Measurements from ENCODE around the gene PRR35.

PRR35 gene

DNA sequence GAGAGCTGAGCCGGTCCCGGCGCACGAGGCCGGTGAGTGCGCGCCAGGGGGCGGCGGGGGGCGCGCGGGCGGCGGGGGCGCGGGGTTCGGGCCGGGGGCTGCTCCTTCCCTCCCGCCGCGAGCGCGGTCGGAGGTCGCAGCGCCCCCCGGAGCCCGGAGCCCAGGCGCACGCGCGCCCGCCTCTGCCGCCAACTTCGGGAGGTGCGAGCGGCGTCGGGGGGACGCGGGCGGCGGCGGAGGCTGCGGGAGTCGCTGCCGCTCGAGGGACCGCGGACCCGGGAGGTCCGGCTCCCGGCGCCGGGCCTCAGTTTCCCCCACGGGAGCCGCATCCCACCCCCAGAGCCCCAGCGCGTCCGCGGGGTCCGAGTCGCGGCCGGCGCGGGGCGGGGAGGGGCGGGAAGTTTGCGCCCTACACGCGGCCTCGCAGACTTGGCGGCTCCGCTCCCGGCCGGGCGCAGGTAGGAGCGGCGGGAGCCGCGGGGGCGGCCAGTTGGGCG lies at the start of gene PRR35:
Gene PRR35, plus strand, starts transcription at position 191 of the 497 bp plus-strand sequence. CDS start 2,901 bp downstream, outside the sequence.
- no peak for TF ChIP-seq Cebpa-rat (IDR thresholded peaks at IDR 0.05)
- Histone ChIP-seq H3K9ac (peak within 1 kb of the TSS in 1 of 11 experiments; percentile 24; a peak in 2 of 22 replicates), H3K36me3 (no peaks in the 10 kb centered on the region; a peak in 1 of 22 replicates), H3K27me3 (peaks cover 54 to 67% (median 58%) of the 10 kb centered on the region in 11 experiments), H4K20me1 (peaks cover 0 to 76% (median 36%) of the 10 kb centered on the region in 11 experiments; a peak in 18 of 22 replicates), H3K4me3 (peak within 1 kb of the TSS in 3 of 10 experiments; percentile 22 to 41 (median 33); a peak in 4 of 20 replicates), H3K4me1 (peaks cover 27 to 77% (median 51%) of the 10 kb centered on the region in 10 experiments; a peak in 19 of 20 replicates), H3K27ac (no peak within 1 kb of the TSS), H3K9me3 (replicated peaks in 1 of 11) (no peaks in the 10 kb centered on the region), H3K4me2 (peak within 1 kb of the TSS; percentile 41 to 98 (median 78); a peak in 19 of 22 replicates)

- H3K36me3 ChIP-seq: peaks cover 27 to 70% (median 55%) of the 10 kb centered on the region in 11 experiments
- no peak overlapping the region for H3K4me3 ChIP-seq
- peaks cover 0 to 57% (median 22%) of the 10 kb centered on the region in 11 experiments; a peak in 14 of 22 replicates for H4K20me1 ChIP-seq
- H3K9ac ChIP-seq: peak overlapping the region in 6 of 11 experiments; percentile 40 to 58 (median 48); a peak in 10 of 22 replicates
- H3K4me1 ChIP-seq: peaks cover 17 to 43% (median 33%) of the 10 kb centered on the region in 10 experiments
- no peaks in the 10 kb centered on the region for H3K9me3 ChIP-seq (replicated peaks in 1 of 11)
- H3K27me3 ChIP-seq: no peaks in the 10 kb centered on the region
- 0 out of 22 replicates have a peak overlapping the region, but pooled peaks of 1 of the 11 experiments have one; percentile 23 for H3K27ac ChIP-seq
- peak overlapping the region in 9 of 11 experiments; percentile 21 to 75 (median 65); a peak in 16 of 22 replicates for H3K4me2 ChIP-seq
- TF ChIP-seq Cebpa-rat (IDR thresholded peaks at IDR 0.05): no peak
Observed at GRCh38 chr16:512802-513201, 47.4 kb upstream of the PRR35 start.

DNA sequence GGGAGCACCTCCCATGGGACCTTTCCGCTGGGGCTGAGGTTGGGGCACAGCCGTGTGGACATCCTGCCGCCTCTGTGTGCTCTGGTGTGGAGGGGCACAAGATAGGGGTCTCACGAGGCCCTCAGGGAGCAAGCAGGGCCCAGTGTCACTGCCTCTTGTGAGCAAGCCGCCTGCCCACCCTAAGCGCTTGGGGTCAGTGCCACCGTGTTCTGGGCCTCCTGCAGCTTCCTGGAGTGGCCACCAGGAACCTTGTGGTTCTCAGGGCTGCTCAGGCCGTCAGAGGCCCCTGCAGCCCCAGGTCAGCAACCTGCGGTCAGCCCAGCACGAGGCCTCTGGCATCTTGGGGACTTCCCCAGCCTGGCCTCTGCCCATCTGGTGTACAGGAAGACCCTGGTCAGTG lies 46.2 kb upstream of the PRR35 start:
- H3K27ac ChIP-seq: peak overlapping the region in 7 of 11 experiments; percentile 11 to 47 (median 23); a peak in 5 of 22 replicates
- no peaks in the 10 kb centered on the region for H3K27me3 ChIP-seq
- H3K9ac ChIP-seq: peak overlapping the region in 9 of 11 experiments; percentile 13 to 58 (median 41); a peak in 14 of 22 replicates
- peaks cover 30 to 78% (median 55%) of the 10 kb centered on the region in 11 experiments for H3K36me3 ChIP-seq
- H3K4me1 ChIP-seq: peaks cover 11 to 48% (median 36%) of the 10 kb centered on the region in 10 experiments
- H3K4me2 ChIP-seq: peak overlapping the region in 8 of 11 experiments; percentile 36 to 75 (median 68); a peak in 16 of 22 replicates
- H3K4me3 ChIP-seq: no peak overlapping the region
- no peaks in the 10 kb centered on the region for H3K9me3 ChIP-seq (replicated peaks in 1 of 11)
- peaks cover 0 to 67% (median 25%) of the 10 kb centered on the region in 11 experiments; a peak in 17 of 22 replicates for H4K20me1 ChIP-seq
- no peak for TF ChIP-seq Cebpa-rat (IDR thresholded peaks at IDR 0.05)

GRCh38 chr16:515175-515938 lies 44.8 kb upstream of the PRR35 start:
- Histone ChIP-seq H3K27me3 (no peaks in the 10 kb centered on the region), H3K4me1 (peaks cover 0 to 59% (median 46%) of the 10 kb centered on the region in 10 experiments; a peak in 17 of 20 replicates), H3K27ac (no peak overlapping the region), H3K9me3 (replicated peaks in 1 of 11) (no peaks in the 10 kb centered on the region), H3K4me3 (no peak overlapping the region), H3K9ac (no peak overlapping the region), H3K4me2 (no peak overlapping the region), H4K20me1 (peaks cover 0 to 73% (median 39%) of the 10 kb centered on the region in 11 experiments; a peak in 17 of 22 replicates), H3K36me3 (peaks cover 34 to 78% (median 56%) of the 10 kb centered on the region in 11 experiments)
- TF ChIP-seq Cebpa-rat (IDR thresholded peaks at IDR 0.05): no peak

DNA sequence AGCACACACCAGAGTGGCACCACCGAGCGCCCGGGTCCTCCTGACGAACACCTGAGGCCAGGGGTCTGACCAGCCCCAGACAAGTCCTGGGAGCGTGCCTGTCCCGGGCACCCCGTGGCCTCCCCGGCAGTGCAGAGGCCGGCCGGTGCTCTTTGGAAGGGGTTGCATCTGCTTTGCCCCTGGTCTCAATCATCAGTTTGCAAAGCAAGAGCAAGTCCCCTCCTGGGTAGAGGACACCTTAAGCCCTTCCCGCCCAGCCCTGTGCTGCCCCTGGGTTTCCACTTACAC lies 44.3 kb upstream of the PRR35 start:
- Histone ChIP-seq H3K27me3 (no peaks in the 10 kb centered on the region), H3K27ac (no peak overlapping the region), H3K9me3 (replicated peaks in 1 of 11) (no peaks in the 10 kb centered on the region), H3K9ac (no peak overlapping the region), H3K36me3 (peaks cover 33 to 78% (median 58%) of the 10 kb centered on the region in 11 experiments), H4K20me1 (peaks cover 0 to 78% (median 44%) of the 10 kb centered on the region in 11 experiments; a peak in 17 of 22 replicates), H3K4me3 (no peak overlapping the region), H3K4me2 (no peak overlapping the region), H3K4me1 (peaks cover 0 to 64% (median 48%) of the 10 kb centered on the region in 10 experiments; a peak in 17 of 20 replicates)
- no peak for TF ChIP-seq Cebpa-rat (IDR thresholded peaks at IDR 0.05)

DNA sequence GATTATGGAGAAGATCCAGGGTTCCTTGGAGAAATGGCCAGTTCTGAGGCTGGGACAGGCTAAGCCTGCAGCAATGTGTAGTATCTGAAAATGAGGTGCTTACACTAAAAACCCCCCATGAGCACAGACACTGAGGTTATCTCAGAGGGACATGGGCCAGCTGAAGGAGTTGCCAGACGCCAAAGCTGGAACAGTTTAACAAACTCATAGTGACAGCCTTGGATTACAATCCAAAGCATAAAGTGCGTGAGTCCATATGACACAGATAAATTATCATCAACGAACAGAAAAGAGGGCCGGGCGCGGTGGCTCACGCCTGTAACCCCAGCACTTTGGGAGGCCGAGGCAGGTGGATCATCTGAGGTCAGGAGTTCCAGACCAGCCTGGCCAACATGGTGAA lies 43.9 kb upstream of the PRR35 start:
- H4K20me1 ChIP-seq: peaks cover 0 to 82% (median 48%) of the 10 kb centered on the region in 11 experiments; a peak in 17 of 22 replicates

GRCh38 chr16:518858-519257 lies 41.3 kb upstream of the PRR35 start:
- TF ChIP-seq Cebpa-rat (IDR thresholded peaks at IDR 0.05): no peak
- Histone ChIP-seq H3K9ac (peak overlapping the region in 5 of 11 experiments; percentile 25 to 50 (median 30); a peak in 6 of 22 replicates), H3K27me3 (no peaks in the 10 kb centered on the region), H3K4me2 (peak overlapping the region in 9 of 11 experiments; percentile 7 to 77 (median 66); a peak in 17 of 22 replicates), H3K27ac (peak overlapping the region in 2 of 11 experiments; percentile 9 to 24; a peak in 1 of 22 replicates), H4K20me1 (peaks cover 0 to 85% (median 45%) of the 10 kb centered on the region in 11 experiments; a peak in 17 of 22 replicates), H3K36me3 (peaks cover 35 to 86% (median 66%) of the 10 kb centered on the region in 11 experiments), H3K4me1 (peaks cover 11 to 72% (median 42%) of the 10 kb centered on the region in 10 experiments), H3K9me3 (replicated peaks in 1 of 11) (no peaks in the 10 kb centered on the region), H3K4me3 (no peak overlapping the region)

More for the DNA sequence above, 43.9 kb upstream of the PRR35 start:
- H3K9me3 ChIP-seq (replicated peaks in 1 of 11): no peaks in the 10 kb centered on the region
- no peak overlapping the region for H3K4me3 ChIP-seq
- no peak overlapping the region for H3K27ac ChIP-seq
- peaks cover 0 to 68% (median 48%) of the 10 kb centered on the region in 10 experiments; a peak in 17 of 20 replicates for H3K4me1 ChIP-seq
- no peak for TF ChIP-seq Cebpa-rat (IDR thresholded peaks at IDR 0.05)
- H3K9ac ChIP-seq: no peak overlapping the region
- no peak overlapping the region for H3K4me2 ChIP-seq
- H3K27me3 ChIP-seq: no peaks in the 10 kb centered on the region
- peaks cover 35 to 82% (median 62%) of the 10 kb centered on the region in 11 experiments for H3K36me3 ChIP-seq

DNA sequence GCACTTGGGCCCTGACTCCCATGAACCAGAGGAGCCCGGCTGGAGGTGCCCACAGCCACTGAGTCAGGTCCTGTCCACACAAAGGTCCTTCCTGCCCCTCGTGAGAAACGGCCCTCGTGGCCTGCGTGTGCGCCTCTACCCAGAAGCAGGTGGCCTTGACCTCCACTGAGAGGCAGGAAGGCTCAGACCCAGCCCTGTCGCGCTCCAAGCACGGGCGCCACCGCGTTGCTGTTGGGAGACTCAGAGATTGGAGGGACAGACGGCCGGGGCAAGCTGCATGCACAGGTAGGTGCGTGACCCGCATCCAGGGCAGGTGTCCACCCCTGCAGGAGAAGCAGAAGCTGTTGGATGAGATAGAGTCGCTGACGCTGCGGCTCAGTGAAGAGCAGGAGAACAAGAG lies 40.8 kb upstream of the PRR35 start:
- peaks cover 34 to 82% (median 63%) of the 10 kb centered on the region in 11 experiments for H3K36me3 ChIP-seq
- peaks cover 0 to 85% (median 46%) of the 10 kb centered on the region in 11 experiments; a peak in 17 of 22 replicates for H4K20me1 ChIP-seq
- H3K4me2 ChIP-seq: peak overlapping the region in 9 of 11 experiments; percentile 7 to 77 (median 66); a peak in 17 of 22 replicates
- H3K27ac ChIP-seq: 0 out of 22 replicates have a peak overlapping the region, but pooled peaks of 1 of the 11 experiments have one; percentile 24
- H3K4me1 ChIP-seq: peaks cover 16 to 72% (median 44%) of the 10 kb centered on the region in 10 experiments
- peak overlapping the region in 5 of 11 experiments; percentile 11 to 50 (median 29); a peak in 6 of 22 replicates for H3K9ac ChIP-seq
- no peaks in the 10 kb centered on the region for H3K27me3 ChIP-seq
- H3K9me3 ChIP-seq (replicated peaks in 1 of 11): no peaks in the 10 kb centered on the region
- no peak overlapping the region; a peak in 1 of 20 replicates for H3K4me3 ChIP-seq
- no peak for TF ChIP-seq Cebpa-rat (IDR thresholded peaks at IDR 0.05)
